ENCODE results near the gene PEX5L.

PEX5L gene

GRCh38 chr3:179902061-179902460, 134.7 kb downstream of the PEX5L start:
- no peak for TF ChIP-seq CTCF (IDR thresholded peaks at IDR 0.05; ENCODE audit: extremely low read depth, missing control alignments)
- no peak for DNase-seq (ENCODE audit: low spot score)

GRCh38 chr3:179898024-179898423, 138.7 kb downstream of the PEX5L start:
- peak; percentile 42 for DNase-seq (ENCODE audit: low spot score)
- TF ChIP-seq CTCF (IDR thresholded peaks at IDR 0.05; ENCODE audit: extremely low read depth, missing control alignments), result no peak

- DNase-seq (ENCODE audit: low spot score), result no peak
- TF ChIP-seq CTCF (IDR thresholded peaks at IDR 0.05; ENCODE audit: extremely low read depth, missing control alignments), result no peak
Measured at GRCh38 chr3:179897231-179897630, 139.5 kb downstream of the PEX5L start.

- DNase-seq (ENCODE audit: low spot score), result no peak
- TF ChIP-seq CTCF (IDR thresholded peaks at IDR 0.05; ENCODE audit: extremely low read depth, missing control alignments), result no peak
Measured at GRCh38 chr3:179896507-179896906, 140.2 kb downstream of the PEX5L start.

- TF ChIP-seq CTCF (IDR thresholded peaks at IDR 0.05; ENCODE audit: extremely low read depth, missing control alignments), result no peak
- DNase-seq (ENCODE audit: low spot score), result no peak
Measured at GRCh38 chr3:179895330-179895729, 141.4 kb downstream of the PEX5L start.

- DNase-seq (ENCODE audit: low spot score), result no peak
Measured at GRCh38 chr3:179887295-179887943, 149.3 kb downstream of the PEX5L start.

GRCh38 chr3:179885950-179886349, 150.8 kb downstream of the PEX5L start:
- DNase-seq (ENCODE audit: low spot score), result no peak
- no peak for TF ChIP-seq CTCF (IDR thresholded peaks at IDR 0.05; ENCODE audit: extremely low read depth, missing control alignments)

More at GRCh38 chr3:179887295-179887943, 149.3 kb downstream of the PEX5L start:
- no peak for TF ChIP-seq CTCF (IDR thresholded peaks at IDR 0.05; ENCODE audit: extremely low read depth, missing control alignments)

Measured in GM20000 (cell line).